ENCODE results near the gene ISLR. TPM values are rescaled to one million over a fixed set of nuclear protein-coding genes. Genes with fewer than 3 reads are reported as not detected.
A peak's percentile ranks its signal among the peaks of the same experiment; 100 is the strongest.

ISLR gene
- 0.13 and 0.34 TPM in 2 replicates for total RNA-seq (2014; rRNA removed)
- polyA plus RNA-seq (2012): 0.18 TPM

GRCh38 chr15:74173380-74174218 lies at the start of gene ISLR:
Gene ISLR (plus strand): TSS chr15:74173710. CDS start chr15:74174859, 1,149 bp downstream.
- no peak for DNase-seq (ENCODE audit: low read depth)

GRCh38 chr15:74124196-74124595 lies 49.3 kb upstream of the ISLR start:
- no peak for DNase-seq (ENCODE audit: low read depth)

- DNase-seq (ENCODE audit: low read depth): no peak
These were observed 48.8 kb upstream of the ISLR start for GRCh38 chr15:74124759-74125158.

- DNase-seq (ENCODE audit: low read depth): peak; percentile 73
These were observed 46.1 kb upstream of the ISLR start for GRCh38 chr15:74127255-74127953.

GRCh38 chr15:74127954-74128784 lies 45.3 kb upstream of the ISLR start:
- no peak for DNase-seq (ENCODE audit: low read depth)

GRCh38 chr15:74128785-74129585 lies 44.5 kb upstream of the ISLR start:
- no peak for DNase-seq (ENCODE audit: low read depth)

GRCh38 chr15:74129586-74130154 lies 43.8 kb upstream of the ISLR start:
- no peak for DNase-seq (ENCODE audit: low read depth)

- DNase-seq (ENCODE audit: low read depth): no peak
These were observed 43.2 kb upstream of the ISLR start, which contains the start of gene ISLR2 for GRCh38 chr15:74130155-74130848. Gene ISLR2 (plus strand): TSS chr15:74130586. CDS start chr15:74132755, 2,169 bp downstream.

GRCh38 chr15:74130849-74131627 lies 42.5 kb upstream of the ISLR start:
- DNase-seq (ENCODE audit: low read depth): no peak

- no peak for DNase-seq (ENCODE audit: low read depth)
These were observed 41.7 kb upstream of the ISLR start for GRCh38 chr15:74131628-74132413.

- no peak for DNase-seq (ENCODE audit: low read depth)
These were observed 40.5 kb upstream of the ISLR start for GRCh38 chr15:74132681-74133651.

GRCh38 chr15:74133694-74134386 lies 39.7 kb upstream of the ISLR start:
- DNase-seq (ENCODE audit: low read depth): no peak

GRCh38 chr15:74134387-74135027 lies 39.0 kb upstream of the ISLR start:
- no peak for DNase-seq (ENCODE audit: low read depth)

GRCh38 chr15:74135041-74135565 lies 38.4 kb upstream of the ISLR start:
- no peak for DNase-seq (ENCODE audit: low read depth)

GRCh38 chr15:74136540-74136813 lies 37.0 kb upstream of the ISLR start:
- DNase-seq (ENCODE audit: low read depth): no peak

All from LHCN-M2 (cell line).